ENCODE measurements around the gene MBLAC2. TPM values are rescaled to one million over a fixed set of nuclear protein-coding genes. Genes with fewer than 3 reads are reported as not detected.

The MBLAC2 gene
- total and polyA plus RNA-seq, 2 experiments from 2014 or later = 8.2 to 9.8 TPM

DNA sequence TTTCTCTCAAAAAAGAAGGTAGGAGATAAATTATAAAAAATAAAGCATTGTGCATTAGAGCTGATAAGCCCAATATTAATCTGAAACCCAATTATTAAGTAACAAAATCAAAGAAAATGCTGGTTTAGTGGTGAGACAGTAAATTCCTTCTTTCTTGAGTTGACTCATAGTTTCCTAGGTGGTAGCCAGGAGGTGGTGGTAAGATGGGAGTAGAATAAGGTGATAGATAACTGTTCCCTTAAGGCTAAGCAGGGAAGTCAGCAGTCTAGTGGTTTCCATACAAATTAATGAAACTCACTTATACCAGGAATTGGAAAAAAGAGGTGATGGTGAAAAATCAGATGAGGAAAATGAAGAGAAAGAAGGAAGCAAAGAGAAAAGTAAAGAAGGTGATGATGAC, 31.6 kb upstream of the MBLAC2 start:
- no peak overlapping the region for H3K27ac ChIP-seq
- H3K27me3 ChIP-seq = no peaks in the 10 kb centered on the region
- TF ChIP-seq, protein P1, sequence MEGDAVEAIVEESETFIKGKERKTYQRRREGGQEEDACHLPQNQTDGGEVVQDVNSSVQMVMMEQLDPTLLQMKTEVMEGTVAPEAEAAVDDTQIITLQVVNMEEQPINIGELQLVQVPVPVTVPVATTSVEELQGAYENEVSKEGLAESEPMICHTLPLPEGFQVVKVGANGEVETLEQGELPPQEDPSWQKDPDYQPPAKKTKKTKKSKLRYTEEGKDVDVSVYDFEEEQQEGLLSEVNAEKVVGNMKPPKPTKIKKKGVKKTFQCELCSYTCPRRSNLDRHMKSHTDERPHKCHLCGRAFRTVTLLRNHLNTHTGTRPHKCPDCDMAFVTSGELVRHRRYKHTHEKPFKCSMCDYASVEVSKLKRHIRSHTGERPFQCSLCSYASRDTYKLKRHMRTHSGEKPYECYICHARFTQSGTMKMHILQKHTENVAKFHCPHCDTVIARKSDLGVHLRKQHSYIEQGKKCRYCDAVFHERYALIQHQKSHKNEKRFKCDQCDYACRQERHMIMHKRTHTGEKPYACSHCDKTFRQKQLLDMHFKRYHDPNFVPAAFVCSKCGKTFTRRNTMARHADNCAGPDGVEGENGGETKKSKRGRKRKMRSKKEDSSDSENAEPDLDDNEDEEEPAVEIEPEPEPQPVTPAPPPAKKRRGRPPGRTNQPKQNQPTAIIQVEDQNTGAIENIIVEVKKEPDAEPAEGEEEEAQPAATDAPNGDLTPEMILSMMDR (IDR thresholded peaks at IDR 0.05; ENCODE audit: low read depth, low read length) = no peak
- peak in 1 of 2 donors; percentile 9 for DNase-seq (ENCODE audit: low read depth in 1 of 2, low spot score in 1 of 2)
- H3K36me3 ChIP-seq = no peaks in the 10 kb centered on the region
- H3K4me1 ChIP-seq (ENCODE audit: low read depth) = no peaks in the 10 kb centered on the region
- H3K4me3 ChIP-seq = no peak overlapping the region
- no peaks in the 10 kb centered on the region for H3K9me3 ChIP-seq (ENCODE audit: low read depth)

DNA sequence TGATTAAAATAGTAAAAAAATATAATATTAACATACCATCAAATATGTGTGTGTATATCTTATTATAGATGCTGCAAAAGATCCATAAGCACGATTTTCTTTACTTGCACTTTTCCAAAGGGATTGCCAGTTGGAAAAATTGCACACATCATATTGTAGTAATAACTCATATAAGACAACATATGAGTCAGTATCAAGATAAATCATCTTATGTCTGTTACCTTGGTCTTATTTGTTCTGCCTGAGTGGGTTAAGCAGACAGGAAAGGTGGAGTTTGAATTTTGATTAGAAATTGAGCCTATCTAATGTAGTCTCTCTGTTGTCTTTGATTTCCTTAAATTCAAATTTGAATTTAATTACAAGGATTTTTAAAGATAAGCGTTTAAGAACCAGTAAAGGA, 30.2 kb upstream of the MBLAC2 start:
- H3K4me1 ChIP-seq (ENCODE audit: low read depth) = no peaks in the 10 kb centered on the region
- H3K27ac ChIP-seq = no peak overlapping the region
- TF ChIP-seq, protein P1 (IDR thresholded peaks at IDR 0.05; ENCODE audit: low read depth, low read length) = no peak
- no peaks in the 10 kb centered on the region for H3K9me3 ChIP-seq (ENCODE audit: low read depth)
- H3K27me3 ChIP-seq = no peaks in the 10 kb centered on the region
- DNase-seq (ENCODE audit: low read depth in 1 of 2, low spot score in 1 of 2) = no peak
- H3K4me3 ChIP-seq = no peak overlapping the region
- H3K36me3 ChIP-seq = no peaks in the 10 kb centered on the region

DNA sequence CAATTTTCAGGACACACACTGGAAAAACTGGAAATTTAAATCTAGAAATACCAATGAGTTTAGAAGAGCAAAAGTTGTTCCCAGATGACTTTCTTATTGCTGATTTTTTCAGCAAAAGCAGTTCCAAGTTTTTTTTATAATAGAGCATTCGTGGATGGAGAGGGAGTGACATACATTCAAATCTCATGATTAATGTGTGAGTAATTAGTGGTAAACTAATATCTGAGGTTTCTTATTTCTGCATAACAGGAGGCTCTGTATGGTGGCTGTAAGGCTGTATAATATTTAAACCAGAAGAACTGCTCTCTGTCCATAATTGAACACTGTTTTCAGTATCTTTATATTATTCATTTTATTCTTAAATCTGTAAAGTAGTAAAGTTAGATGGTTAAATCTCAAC, 29.0 kb upstream of the MBLAC2 start:
- Histone ChIP-seq H3K36me3 (no peaks in the 10 kb centered on the region), H3K4me1 (ENCODE audit: low read depth) (no peaks in the 10 kb centered on the region), H3K27ac (no peak overlapping the region), H3K9me3 (ENCODE audit: low read depth) (no peaks in the 10 kb centered on the region), H3K27me3 (no peaks in the 10 kb centered on the region), H3K4me3 (no peak overlapping the region)
- TF ChIP-seq, protein P1 (IDR thresholded peaks at IDR 0.05; ENCODE audit: low read depth, low read length) = no peak
- no peak for DNase-seq (ENCODE audit: low read depth in 1 of 2, low spot score in 1 of 2)

DNA sequence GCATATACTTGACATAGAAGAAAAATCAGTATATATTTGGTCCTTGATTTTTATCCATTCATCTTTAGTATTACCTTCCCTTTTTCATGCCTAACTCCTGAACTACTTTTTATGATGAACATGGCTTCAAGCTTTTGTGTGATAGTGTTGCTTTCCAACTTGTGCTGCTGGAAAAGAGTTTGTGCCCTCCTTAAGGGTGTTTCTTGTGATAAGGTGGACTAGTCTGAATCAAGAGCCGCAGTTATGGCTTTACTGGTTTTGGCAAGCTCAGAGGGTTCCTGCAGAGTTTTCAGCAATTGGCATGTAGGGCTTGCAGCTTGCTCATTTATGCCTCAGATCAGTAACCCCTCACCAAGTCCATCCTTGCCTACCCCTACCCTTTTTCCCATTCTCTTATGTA, 20.6 kb upstream of the MBLAC2 start:
- TF ChIP-seq, protein P1 (IDR thresholded peaks at IDR 0.05; ENCODE audit: low read depth, low read length) = no peak
- no peak overlapping the region for H3K27ac ChIP-seq
- no peaks in the 10 kb centered on the region for H3K36me3 ChIP-seq
- H3K27me3 ChIP-seq = no peaks in the 10 kb centered on the region
- no peaks in the 10 kb centered on the region for H3K9me3 ChIP-seq (ENCODE audit: low read depth)
- no peak for DNase-seq (ENCODE audit: low read depth in 1 of 2, low spot score in 1 of 2)
- H3K4me3 ChIP-seq = no peak overlapping the region
- no peaks in the 10 kb centered on the region for H3K4me1 ChIP-seq (ENCODE audit: low read depth)

DNA sequence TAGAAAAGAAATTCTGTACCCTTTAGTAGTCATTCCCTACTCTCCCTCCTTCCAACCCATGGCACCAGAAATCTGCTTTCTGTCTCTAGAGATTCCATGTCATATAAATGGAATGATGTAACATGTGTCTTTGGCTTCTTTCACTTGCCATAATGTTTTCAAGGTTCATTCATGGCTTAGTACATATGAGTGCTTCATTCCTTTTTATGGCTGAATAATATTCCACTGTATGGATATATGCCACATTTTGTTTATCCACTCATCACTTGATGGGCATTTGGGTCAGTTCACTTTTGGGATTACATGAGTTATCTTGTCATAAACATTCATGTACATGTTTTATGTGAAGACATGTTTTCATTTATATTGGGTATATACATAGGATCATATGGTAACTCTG, 19.5 kb upstream of the MBLAC2 start:
- Histone ChIP-seq H3K4me1 (ENCODE audit: low read depth) (no peaks in the 10 kb centered on the region), H3K27me3 (no peaks in the 10 kb centered on the region), H3K4me3 (no peak overlapping the region), H3K9me3 (ENCODE audit: low read depth) (no peaks in the 10 kb centered on the region), H3K27ac (no peak overlapping the region), H3K36me3 (no peaks in the 10 kb centered on the region)
- TF ChIP-seq, protein P1 (IDR thresholded peaks at IDR 0.05; ENCODE audit: low read depth, low read length) = no peak
- no peak for DNase-seq (ENCODE audit: low read depth in 1 of 2, low spot score in 1 of 2)

DNA sequence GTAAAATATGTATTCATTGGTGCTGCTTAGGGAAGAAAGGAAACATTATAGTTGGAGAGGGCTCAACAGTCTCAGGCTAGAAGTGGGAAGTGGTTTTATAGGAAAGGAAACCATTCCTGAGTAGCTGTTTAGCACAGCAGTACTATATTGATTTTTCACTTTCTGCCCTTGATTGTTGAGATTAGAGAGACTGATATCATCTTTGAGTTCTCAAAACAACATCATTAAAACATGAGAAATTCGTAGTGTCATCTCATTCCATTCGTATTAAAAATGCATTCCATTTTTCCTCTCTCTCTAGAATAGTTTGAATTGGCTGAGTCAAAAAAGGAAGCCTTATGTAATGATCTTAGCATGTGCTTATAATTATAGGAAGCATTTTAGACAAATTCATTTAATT, 14.2 kb upstream of the MBLAC2 start:
- DNase-seq (ENCODE audit: low read depth in 1 of 2, low spot score in 1 of 2) = no peak
- H3K36me3 ChIP-seq = no peaks in the 10 kb centered on the region
- no peaks in the 10 kb centered on the region for H3K4me1 ChIP-seq (ENCODE audit: low read depth)

More for the DNA sequence above, 14.2 kb upstream of the MBLAC2 start:
- no peaks in the 10 kb centered on the region for H3K27me3 ChIP-seq
- H3K27ac ChIP-seq = no peak overlapping the region
- H3K4me3 ChIP-seq = no peak overlapping the region
- TF ChIP-seq, protein P1 (IDR thresholded peaks at IDR 0.05; ENCODE audit: low read depth, low read length) = no peak
- no peaks in the 10 kb centered on the region for H3K9me3 ChIP-seq (ENCODE audit: low read depth)
